H1 (cell line): ENCODE data around the gene SGCG. TPM values are rescaled to one million over a fixed set of nuclear protein-coding genes. Genes with fewer than 3 reads are reported as not detected.
A peak's percentile ranks its signal among the peaks of the same experiment; 100 is the strongest.

Experiments used
- CTCF ChIA-PET: fragments of 300-600 bp; sonication (Branson Sonifier 250); formaldehyde crosslinking; loops from one replicate; lab custom pipeline; 2021; ENCODE audit not compliant: partially characterized antibody; lab: Charles Lee
- POLR2A ChIA-PET: fragments of 300-600 bp; sonication (Branson Sonifier 250); formaldehyde crosslinking; loops from one replicate; lab custom pipeline; 2021; ENCODE audit warnings: inconsistent platforms; ENCODE audit not compliant: partially characterized antibody; lab: Charles Lee
- DNase-seq, 2 experiments: peaks; one replicate each; pipeline versions ENCODE4 v3.0.0 to v3.0.0-alpha.2; 2010 to 2022; ENCODE audit warnings: low spot score in 2 of 2, low read depth in 1 of 2, mixed read lengths in 1 of 2
- FAIRE-seq: peaks from 2 replicates; lab custom pipeline; 2011; peaks lifted over from hg19 to GRCh38; lab: Jason Lieb, UNC
- H2AFZ ChIP-seq: 2 replicates; pipeline ENCODE4 v1.8.1; 2012; ENCODE audit warnings: low read length, inconsistent platforms
- H2AK5ac ChIP-seq: 2 replicates; pipeline ENCODE4 v1.6.1; 2013; ENCODE audit warnings: low read depth, low read length
- H2BK120ac ChIP-seq: replicated peaks from 2 replicates; pipeline ENCODE3; 2013; ENCODE audit warnings: low read depth, low read length, inconsistent platforms
- H2BK12ac ChIP-seq: 2 replicates; pipeline ENCODE4 v1.6.1; 2013; ENCODE audit warnings: low read depth, low read length
- H2BK15ac ChIP-seq: 2 replicates; pipeline ENCODE4 v1.6.1; 2013; ENCODE audit warnings: low read length
- H2BK20ac ChIP-seq: 2 replicates; pipeline ENCODE4 v1.6.1; 2013; ENCODE audit warnings: low read length
- H2BK5ac ChIP-seq: 2 replicates; pipeline ENCODE4 v1.6.1; 2013; ENCODE audit warnings: low read depth, low read length
- H3K14ac ChIP-seq: 2 replicates; pipeline ENCODE4 v1.6.1; 2013; ENCODE audit warnings: inconsistent platforms; ENCODE audit not compliant: insufficient read length
- H3K18ac ChIP-seq: 2 replicates; pipeline ENCODE4 v1.6.1; 2013; ENCODE audit warnings: low read length; ENCODE audit errors: extremely low read depth
- H3K23ac ChIP-seq: 2 replicates; pipeline ENCODE4 v1.6.1; 2013; ENCODE audit warnings: inconsistent platforms; ENCODE audit not compliant: insufficient read length
- H3K23me2 ChIP-seq: 2 replicates; pipeline ENCODE4 v1.6.1; 2013; ENCODE audit warnings: low read depth, low read length
- H3K27ac ChIP-seq: 2 replicates; pipeline ENCODE4 v1.6.1; 2011; ENCODE audit warnings: low read depth, low read length, inconsistent platforms
- H3K27me3 ChIP-seq, 4 experiments: replicated peaks in 1 of 4; 1 replicate in 1 of 4; 2 replicates in 3 of 4; pipeline versions ENCODE4 v1.6.1 to v1.8.1; 2011 to 2013; ENCODE audit warnings: low read length in 3 of 4, mild to moderate bottlenecking in 3 of 4, inconsistent platforms in 2 of 4, mixed read lengths in 2 of 4, moderate library complexity in 1 of 4; ENCODE audit not compliant: control insufficient read depth in 3 of 4, insufficient read depth in 3 of 4; ENCODE audit errors: extremely low read depth in 1 of 4
- H3K36me3 ChIP-seq, 4 experiments: 2 replicates each; pipeline versions ENCODE4 v1.6.1 to v1.8.1; 2011 to 2013; ENCODE audit warnings: mild to moderate bottlenecking in 4 of 4, low read length in 3 of 4, moderate library complexity in 2 of 4, control low read depth in 1 of 4, inconsistent platforms in 1 of 4; ENCODE audit not compliant: insufficient read depth in 4 of 4, control insufficient read depth in 2 of 4
- H3K4ac ChIP-seq: replicated peaks from 2 replicates; pipeline ENCODE3; 2013; ENCODE audit warnings: low read length, low read depth, mixed read lengths, inconsistent platforms; ENCODE audit not compliant: insufficient read length
- H3K4me1 ChIP-seq, 4 experiments: replicated peaks in 1 of 4; 1 replicate in 1 of 4; 2 replicates in 3 of 4; pipeline versions ENCODE4 v1.6.1 to v1.8.1; 2011 to 2013; ENCODE audit warnings: low read length in 3 of 4, inconsistent platforms in 2 of 4, mixed read lengths in 1 of 4; ENCODE audit not compliant: insufficient read depth in 4 of 4, control insufficient read depth in 3 of 4
- H3K4me2 ChIP-seq, 2 experiments: 2 replicates each; pipeline versions ENCODE4 v1.6.1 to v1.8.1; 2011 to 2013; ENCODE audit warnings: low read depth in 2 of 2, low read length in 2 of 2, control low read depth in 1 of 2, inconsistent platforms in 1 of 2, mild to moderate bottlenecking in 1 of 2; ENCODE audit not compliant: insufficient read depth in 1 of 2
- H3K4me3 ChIP-seq, 4 experiments: fragments of 200-600, 300-600 bp in 1 of 4; sonication (generic), shearing (Covaris generic), sonication (Bioruptor Twin) in 1 of 4; 2 replicates each; pipeline versions ENCODE4 v1.5.1 to v1.8.1; 2011 to 2016; ENCODE audit warnings: low read length in 4 of 4, low read depth in 3 of 4, control low read depth in 2 of 4, inconsistent platforms in 2 of 4, mild to moderate bottlenecking in 2 of 4, mixed read lengths in 1 of 4, moderate library complexity in 1 of 4; ENCODE audit not compliant: insufficient read depth in 2 of 4; ENCODE audit errors: extremely low read depth in 1 of 4
- H3K56ac ChIP-seq: replicated peaks from 2 replicates; pipeline ENCODE3; 2013; ENCODE audit warnings: low read depth, mild to moderate bottlenecking, mixed read lengths, low read length, inconsistent platforms; ENCODE audit not compliant: insufficient read length
- H3K79me1 ChIP-seq: 2 replicates; pipeline ENCODE4 v1.6.1; 2013; ENCODE audit warnings: low read depth, low read length, control low read depth
- H3K79me2 ChIP-seq, 2 experiments: 2 replicates each; pipeline versions ENCODE4 v1.6.1 to v1.8.1; 2012 to 2013; ENCODE audit warnings: low read length in 2 of 2, mild to moderate bottlenecking in 2 of 2, inconsistent platforms in 1 of 2; ENCODE audit not compliant: insufficient read depth in 2 of 2, control insufficient read depth in 1 of 2
- H3K9ac ChIP-seq, 4 experiments: replicated peaks in 1 of 4; 1 replicate in 1 of 4; 2 replicates in 3 of 4; pipeline versions ENCODE4 v1.6.1 to v1.8.1; 2011 to 2013; ENCODE audit warnings: low read depth in 3 of 4, low read length in 3 of 4, control low read depth in 2 of 4, mild to moderate bottlenecking in 2 of 4, moderate library complexity in 2 of 4, inconsistent platforms in 1 of 4; ENCODE audit errors: extremely low read depth in 1 of 4
- H3K9me3 ChIP-seq, 2 experiments: 2 replicates each; pipeline versions ENCODE4 v1.6.1 to v1.8.1; 2012 to 2013; ENCODE audit warnings: mild to moderate bottlenecking in 2 of 2, moderate library complexity in 2 of 2, control low read depth in 1 of 2, inconsistent platforms in 1 of 2, low read depth in 1 of 2, low read length in 1 of 2, mixed read lengths in 1 of 2; ENCODE audit not compliant: insufficient read depth in 2 of 2
- H4K20me1 ChIP-seq, 2 experiments: replicated peaks in 1 of 2; 2 replicates each; pipeline versions ENCODE3 to v1.8.1; 2011 to 2013; ENCODE audit warnings: inconsistent platforms in 2 of 2, low read length in 2 of 2, mild to moderate bottlenecking in 1 of 2; ENCODE audit not compliant: insufficient read depth in 2 of 2, control insufficient read depth in 1 of 2
- H4K5ac ChIP-seq: 2 replicates; pipeline ENCODE4 v1.6.1; 2013; ENCODE audit warnings: low read length, low read depth, mixed read lengths, inconsistent platforms; ENCODE audit not compliant: insufficient read length
- H4K8ac ChIP-seq: 2 replicates; pipeline ENCODE4 v1.8.0; 2013; ENCODE audit warnings: mild to moderate bottlenecking, moderate library complexity, low read length, inconsistent platforms; ENCODE audit not compliant: insufficient read depth; ENCODE audit errors: extremely low read depth
- H4K91ac ChIP-seq: replicated peaks from 2 replicates; pipeline ENCODE3; 2013; ENCODE audit warnings: low read length, mixed read lengths, inconsistent platforms; ENCODE audit not compliant: insufficient read length
- BACH1 ChIP-seq: IDR thresholded peaks from 2 replicates; pipeline ENCODE4 v1.6.1; 2012; ENCODE audit warnings: low read length, improper control_type of control experiment
- HDAC2 ChIP-seq, 2 experiments: fragments of 300-600 bp in 1 of 2; sonication (generic) in 1 of 2; IDR thresholded peaks; 2 replicates each; pipeline ENCODE4 v1.6.1; 2011 to 2012; ENCODE audit warnings: low read depth in 2 of 2, low read length in 2 of 2, mild to moderate bottlenecking in 2 of 2, moderate library complexity in 2 of 2, borderline replicate concordance in 1 of 2, inconsistent platforms in 1 of 2
- POLR2AphosphoS5 ChIP-seq: IDR thresholded peaks from 2 replicates; pipeline ENCODE4 v1.6.1; 2011; ENCODE audit warnings: low read depth, low read length
- RAD21 ChIP-seq, 2 experiments: IDR thresholded peaks in 1 of 2; conservative IDR thresholded peaks in 1 of 2; 2 replicates each; pipeline ENCODE4 v1.6.1; 2011; ENCODE audit warnings: low read depth in 2 of 2, low read length in 2 of 2, improper control_type of control experiment in 1 of 2, inconsistent platforms in 1 of 2, mild to moderate bottlenecking in 1 of 2, moderate library complexity in 1 of 2
- SIRT6 ChIP-seq: IDR thresholded peaks from one replicate; pipeline ENCODE4 v1.7.1; 2012; ENCODE audit warnings: low read length, inconsistent platforms
- SP1 ChIP-seq: IDR thresholded peaks from 2 replicates; pipeline ENCODE4 v1.6.1; 2011; ENCODE audit warnings: low read depth, low read length
- WGBS, 2 experiments: shearing (Covaris generic) in 1 of 2; methylation state at CpG; one replicate each; pipeline versions ENCODE4 v1.1.6 to v1.1.7; 2013 to 2015; ENCODE audit warnings: low lambda C conversion rate in 2 of 2, mixed read lengths in 2 of 2, inconsistent platforms in 1 of 2, low coverage in 1 of 2, missing lambda C conversion rate in 1 of 2; ENCODE audit not compliant: insufficient replicate concordance in 2 of 2, insufficient coverage in 1 of 2, insufficient read length in 1 of 2; ENCODE audit errors: extremely low coverage in 1 of 2, missing lambda C conversion rate in 1 of 2; 5-methylcytosine and 5-hydroxymethylcytosine counted together
- polyA plus RNA-seq, 7 experiments: library from polyadenylated mRNA; depleted of rRNA in 3 of 7; stranded (reverse) in 5 of 7; unstranded in 2 of 7; fragments of >200 nt in 5 of 7; fragments of 200-250 nt in 2 of 7; gene quantifications; 1 replicate in 5 of 7; 2 replicates in 1 of 7; 4 replicates in 1 of 7; pipeline versions ENCODE4 v1.2.1 to v1.2.3, GENCODE V29; 2011 to 2013; ENCODE audit warnings: missing spikeins in 2 of 7, mixed read lengths in 2 of 7
- total RNA-seq: library from RNA; stranded (reverse); fragmentation: NEBNext Ultra II Directional; extraction: Animal tissue kit (Norgen Biotek cat#: 25700); gene quantifications from 2 replicates; pipeline ENCODE4 v1.2.1, GENCODE V29; 2021

Gene SGCG
- total and polyA plus RNA-seq, 2 of the 8 experiments (the other 6 are each of a cell fraction or from before 2014, with no cell fraction given) = 0.05 TPM; not detected in 1

- no peaks in the 10 kb centered on the region for H3K27me3 ChIP-seq
- no peak overlapping the region for H3K4ac ChIP-seq
- FAIRE-seq = no peak
- no peak overlapping the region for H4K8ac ChIP-seq
- H3K23ac ChIP-seq = no peak overlapping the region
- H2BK20ac ChIP-seq = no peak overlapping the region
- no peak overlapping the region for H4K91ac ChIP-seq
- no peak overlapping the region for H3K27ac ChIP-seq
- H3K79me1 ChIP-seq = no peaks in the 10 kb centered on the region
- ChIA-PET POLR2A (no interaction called here), CTCF (interaction anchor here (0.6 to 1.6 kb wide), 7 partner anchors 8 to 1240 kb away, joined by 3 to 4 read pairs (median 3); no protein-coding TSS in a partner anchor)
- DNase-seq = no peak
- H3K18ac ChIP-seq = no peak overlapping the region
- no peak overlapping the region for H3K56ac ChIP-seq
- H3K36me3 ChIP-seq = no peaks in the 10 kb centered on the region
- H2AFZ ChIP-seq = no peak overlapping the region
- H3K79me2 ChIP-seq = no peaks in the 10 kb centered on the region
- no peaks in the 10 kb centered on the region for H3K4me1 ChIP-seq
- no peaks in the 10 kb centered on the region for H3K23me2 ChIP-seq
- H3K9me3 ChIP-seq = no peaks in the 10 kb centered on the region
- no peak overlapping the region for H2BK5ac ChIP-seq
- H3K9ac ChIP-seq = no peak overlapping the region
- TF ChIP-seq SP1 (no peak), POLR2AphosphoS5 (no peak), HDAC2 (IDR thresholded peaks at IDR 0.05; ENCODE audit: borderline replicate concordance in 1 of 2, low read depth in 2 of 2, low read length in 2 of 2) (no peak), RAD21 (IDR thresholded peaks at IDR 0.05 in 1 of 2, conservative IDR thresholded peaks at IDR 0.05 in 1 of 2; ENCODE audit: low read depth in 2 of 2, low read length in 2 of 2) (peak in 1 of 2 experiments; percentile 18; a peak in 2 of 4 replicates), BACH1 (no peak), SIRT6 (no peak)
- no peaks in the 10 kb centered on the region for H4K20me1 ChIP-seq
- H3K14ac ChIP-seq = no peak overlapping the region
- no peak overlapping the region for H2BK12ac ChIP-seq
- no peak overlapping the region for H2AK5ac ChIP-seq
- no peak overlapping the region for H2BK15ac ChIP-seq
- no peak overlapping the region for H2BK120ac ChIP-seq
- H3K4me3 ChIP-seq = no peak overlapping the region
- 0% methylated on average over 1 of the region's 1 CpG; no CpG with 5 or more reads in 1 of the 2 experiments for WGBS, 2 experiments
- no peak overlapping the region for H3K4me2 ChIP-seq
- H4K5ac ChIP-seq = no peak overlapping the region
Observed at GRCh38 chr13:23175920-23176319, 4.9 kb upstream of the SGCG start.
